Kidney capillary endothelial cell (primary cell): ENCODE data around the gene MSLN.

Experiments used
- DNase-seq: peaks from one replicate; pipeline ENCODE4 v3.0.0-alpha.2; 2018; ENCODE audit warnings: low spot score

MSLN gene

GRCh38 chr16:760545-761343 lies at the start of gene MSLN:
TSS of gene MSLN (plus strand) at chr16:760734. CDS start at chr16:762681, 1,947 bp downstream.
- DNase-seq = no peak

GRCh38 chr16:711084-711483 lies 49.5 kb upstream of the MSLN start:
- no peak for DNase-seq

GRCh38 chr16:711548-712320 lies 48.8 kb upstream of the MSLN start:
- DNase-seq = no peak

- DNase-seq = peak; percentile 87
Observed at GRCh38 chr16:712740-713250, 47.7 kb upstream of the MSLN start.

- DNase-seq = no peak
Observed at GRCh38 chr16:714079-714478, 46.5 kb upstream of the MSLN start.

GRCh38 chr16:714558-715476 lies 45.7 kb upstream of the MSLN start, which contains the start of gene METRN:
TSS of gene METRN (plus strand) at chr16:715118. CDS start at chr16:715290, 172 bp downstream.
- DNase-seq = peak; percentile 81

GRCh38 chr16:715477-716199 lies 44.9 kb upstream of the MSLN start:
- no peak for DNase-seq

- DNase-seq = no peak
Observed at GRCh38 chr16:716200-716568, 44.4 kb upstream of the MSLN start.

- no peak for DNase-seq
Observed at GRCh38 chr16:716768-717325, 43.7 kb upstream of the MSLN start.

- DNase-seq = no peak
Observed at GRCh38 chr16:717450-718245, 42.9 kb upstream of the MSLN start.

GRCh38 chr16:718389-718788 lies 42.1 kb upstream of the MSLN start:
- DNase-seq = no peak

- DNase-seq = no peak
Observed at GRCh38 chr16:718922-719321, 41.6 kb upstream of the MSLN start.

- DNase-seq = no peak
Observed at GRCh38 chr16:719815-720446, 40.6 kb upstream of the MSLN start.

- peak; percentile 50 for DNase-seq
Observed at GRCh38 chr16:720447-720989, 40.0 kb upstream of the MSLN start.

GRCh38 chr16:720990-721764 lies 39.4 kb upstream of the MSLN start, which contains the start of gene ANTKMT:
TSS of gene ANTKMT (plus strand) at chr16:721146. CDS start at chr16:721275, 129 bp downstream.
- DNase-seq = peak; percentile 50

GRCh38 chr16:721765-722540 lies 38.6 kb upstream of the MSLN start:
- no peak for DNase-seq

GRCh38 chr16:722835-723633 lies 37.5 kb upstream of the MSLN start:
- DNase-seq = no peak
